Fibroblast of lung (primary cell): ENCODE data around the gene CD1D.

ENCODE experiments used
- EZH2 ChIP-seq: IDR thresholded peaks from 2 replicates; pipeline ENCODE4 v1.5.1; 2012; ENCODE audit warnings: low read length, control low read depth, mild to moderate bottlenecking; ENCODE audit errors: missing control alignments
- TF ChIP-seq, protein P1 (sequence below), 2 donors: IDR thresholded peaks in 1 of 2; conservative IDR thresholded peaks in 1 of 2; 1 replicate in 1 of 2; 2 replicates in 1 of 2; pipeline ENCODE4 v1.5.1; 2011 to 2012; ENCODE audit warnings: low read length in 2 of 2, control low read depth in 1 of 2, inconsistent platforms in 1 of 2, low read depth in 1 of 2, mild to moderate bottlenecking in 1 of 2

- TF ChIP-seq, protein P1, sequence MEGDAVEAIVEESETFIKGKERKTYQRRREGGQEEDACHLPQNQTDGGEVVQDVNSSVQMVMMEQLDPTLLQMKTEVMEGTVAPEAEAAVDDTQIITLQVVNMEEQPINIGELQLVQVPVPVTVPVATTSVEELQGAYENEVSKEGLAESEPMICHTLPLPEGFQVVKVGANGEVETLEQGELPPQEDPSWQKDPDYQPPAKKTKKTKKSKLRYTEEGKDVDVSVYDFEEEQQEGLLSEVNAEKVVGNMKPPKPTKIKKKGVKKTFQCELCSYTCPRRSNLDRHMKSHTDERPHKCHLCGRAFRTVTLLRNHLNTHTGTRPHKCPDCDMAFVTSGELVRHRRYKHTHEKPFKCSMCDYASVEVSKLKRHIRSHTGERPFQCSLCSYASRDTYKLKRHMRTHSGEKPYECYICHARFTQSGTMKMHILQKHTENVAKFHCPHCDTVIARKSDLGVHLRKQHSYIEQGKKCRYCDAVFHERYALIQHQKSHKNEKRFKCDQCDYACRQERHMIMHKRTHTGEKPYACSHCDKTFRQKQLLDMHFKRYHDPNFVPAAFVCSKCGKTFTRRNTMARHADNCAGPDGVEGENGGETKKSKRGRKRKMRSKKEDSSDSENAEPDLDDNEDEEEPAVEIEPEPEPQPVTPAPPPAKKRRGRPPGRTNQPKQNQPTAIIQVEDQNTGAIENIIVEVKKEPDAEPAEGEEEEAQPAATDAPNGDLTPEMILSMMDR (conservative IDR thresholded peaks at IDR 0.05 in 1 of 2, IDR thresholded peaks at IDR 0.05 in 1 of 2; ENCODE audit: low read depth in 1 of 2, low read length in 2 of 2), result no peak
- no peak for TF ChIP-seq EZH2
Observed at GRCh38 chr1:158204458-158204827, 23.7 kb downstream of the CD1D start.
